Coronary artery (tissue), 2 donors: Measurements from ENCODE around the gene GALNT1.

Source experiments
- DNase-seq: peaks from one replicate; pipeline ENCODE4 v3.0.0-alpha.2; 2017; ENCODE audit warnings: low spot score
- H3K27ac ChIP-seq, 2 donors: fragments of 200-600 bp; sonication (generic); one replicate each; pipeline ENCODE4 v1.5.1; 2016 to 2019
- H3K4me3 ChIP-seq: fragments of 200-600 bp; sonication (generic); 2 replicates; pipeline ENCODE4 v1.5.1; 2016; ENCODE audit warnings: mild to moderate bottlenecking, moderate library complexity
- CTCF ChIP-seq: fragments of 200-600 bp; sonication (generic); IDR thresholded peaks from one replicate; pipeline ENCODE4 v1.5.1; 2019; ENCODE audit warnings: antibody characterized with exemption

Gene GALNT1

DNA sequence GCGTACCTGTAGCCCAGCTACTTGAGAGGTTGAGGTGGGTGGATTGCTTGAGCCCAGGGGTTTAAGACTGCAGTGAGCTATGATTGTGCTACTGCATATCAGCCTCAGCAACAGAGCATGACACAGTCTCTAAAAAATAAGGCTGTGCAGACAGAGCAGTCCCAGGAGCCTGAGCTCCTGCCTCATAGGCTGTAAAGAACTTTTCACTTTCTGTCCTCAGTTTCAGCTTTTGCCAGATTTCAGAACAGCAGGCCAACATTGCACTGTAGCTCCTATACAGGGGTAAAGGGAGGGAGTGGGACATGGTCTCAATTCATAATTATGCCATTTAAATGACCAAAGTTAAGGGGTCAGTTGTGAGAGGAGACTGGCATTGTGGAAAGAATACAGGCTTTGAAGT is 150.6 kb downstream of the GALNT1 start:
- Histone ChIP-seq H3K4me3 (no peak overlapping the region), H3K27ac (no peak overlapping the region)
- no peak for DNase-seq
- no peak for TF ChIP-seq CTCF

DNA sequence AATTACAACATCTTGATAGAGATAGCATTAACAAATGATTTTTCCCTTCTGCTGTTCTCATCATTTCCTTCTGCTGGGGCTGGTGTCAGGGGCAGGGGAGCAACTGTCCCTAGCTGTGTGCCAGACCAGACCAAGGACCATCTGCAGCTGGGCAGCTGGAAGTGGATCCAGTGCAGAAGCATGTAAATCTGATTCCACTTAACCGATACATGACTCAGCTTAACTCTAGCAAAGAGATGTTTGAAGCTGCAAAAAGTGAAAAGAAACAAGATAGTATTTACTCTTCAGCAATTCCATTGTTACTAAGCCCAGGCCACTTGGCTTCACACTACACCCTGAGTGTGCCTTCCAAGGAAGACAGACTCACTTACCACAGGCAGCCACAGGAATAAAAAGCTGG is 151.1 kb downstream of the GALNT1 start:
- DNase-seq: no peak
- H3K27ac ChIP-seq: no peak overlapping the region
- TF ChIP-seq CTCF: no peak
- no peak overlapping the region for H3K4me3 ChIP-seq

DNA sequence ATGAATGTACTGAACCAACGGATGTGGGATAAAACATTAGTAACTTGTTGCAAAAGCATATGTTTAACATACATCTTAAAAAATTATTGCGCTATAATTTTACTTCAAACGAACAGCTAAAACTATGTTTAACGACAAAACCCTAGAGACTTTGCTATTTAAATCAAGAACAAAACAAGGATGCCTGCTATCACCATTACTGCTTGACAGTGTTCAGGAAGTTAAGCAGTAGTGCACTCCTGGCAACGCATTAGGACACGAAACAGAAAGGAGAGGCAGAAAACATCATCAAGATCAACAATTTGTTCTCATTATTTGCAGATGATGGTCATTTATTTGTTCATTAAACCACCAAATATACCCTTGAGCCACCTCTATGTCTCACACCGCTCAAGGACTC is 151.9 kb downstream of the GALNT1 start:
- H3K27ac ChIP-seq: no peak overlapping the region
- no peak overlapping the region for H3K4me3 ChIP-seq
- no peak for DNase-seq
- no peak for TF ChIP-seq CTCF

DNA sequence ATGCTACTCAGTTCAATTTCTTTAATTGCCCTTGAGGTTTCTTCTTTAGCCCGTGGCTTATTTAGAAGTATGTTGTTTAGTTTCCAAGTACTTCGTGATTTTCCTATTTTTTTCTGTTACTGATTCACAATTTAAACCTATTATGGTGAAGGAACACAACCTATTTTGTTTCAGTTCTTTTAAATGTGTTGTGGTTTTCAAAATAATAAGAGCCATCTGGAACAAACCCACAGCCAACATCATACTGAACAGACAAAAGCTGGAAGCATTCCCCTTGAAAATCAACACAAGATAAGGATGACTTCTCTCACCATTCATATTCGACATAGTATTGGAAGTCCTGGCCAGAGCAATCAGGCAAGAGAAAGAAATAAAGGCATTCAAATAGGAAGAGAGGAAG is 155.2 kb downstream of the GALNT1 start:
- H3K4me3 ChIP-seq: no peak overlapping the region
- no peak overlapping the region for H3K27ac ChIP-seq
- no peak for TF ChIP-seq CTCF
- DNase-seq: no peak

GRCh38 chr18:35739778-35740177 is 158.2 kb downstream of the GALNT1 start:
- DNase-seq: no peak

GRCh38 chr18:35740656-35741055 is 159.1 kb downstream of the GALNT1 start:
- no peak for TF ChIP-seq CTCF
- H3K27ac ChIP-seq: no peak overlapping the region
- no peak overlapping the region for H3K4me3 ChIP-seq
- no peak for DNase-seq

More at GRCh38 chr18:35739778-35740177, 158.2 kb downstream of the GALNT1 start:
- Histone ChIP-seq H3K27ac (no peak overlapping the region), H3K4me3 (no peak overlapping the region)
- no peak for TF ChIP-seq CTCF

- no peak overlapping the region for H3K27ac ChIP-seq
- no peak for DNase-seq
- no peak for TF ChIP-seq CTCF
- H3K4me3 ChIP-seq: no peak overlapping the region
Observed at GRCh38 chr18:35743916-35744315, 162.4 kb downstream of the GALNT1 start.
